Activated CD8-positive, alpha-beta memory T cell treated with anti-CD3 and anti-CD28 coated beads, Interleukin-2, amount 50 U/mL, for 48 hours (primary cell): Measurements from ENCODE around the gene DGKD.
"Not testable (repeated sequence)": the region's sequence is repeated elsewhere in the genome, so short reads cannot be mapped to it uniquely, and the experiment has no call there.

Experiments
- DNase-seq: peaks from one replicate; pipeline ENCODE4 v3.0.0-alpha.2; 2020

DGKD gene

DNA sequence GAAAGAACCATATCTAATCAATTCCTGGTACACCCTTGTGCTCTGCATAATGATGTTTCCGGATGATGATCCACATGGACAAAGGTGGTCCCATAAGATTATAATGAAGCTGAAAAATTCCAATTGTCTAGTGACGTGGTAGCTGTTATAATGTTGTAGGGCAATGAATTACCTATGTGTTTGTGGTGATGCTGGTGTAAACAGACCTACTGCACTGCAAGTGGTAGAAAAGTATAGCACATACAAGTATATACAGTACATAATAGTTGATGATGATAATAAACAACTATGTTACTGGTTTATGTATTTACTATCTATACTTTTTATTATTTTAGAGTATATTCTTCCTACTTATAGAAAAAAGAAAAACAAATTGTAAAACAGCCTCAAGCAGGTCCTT lies 8.4 kb downstream of the DGKD start:
- no peak for DNase-seq

DNA sequence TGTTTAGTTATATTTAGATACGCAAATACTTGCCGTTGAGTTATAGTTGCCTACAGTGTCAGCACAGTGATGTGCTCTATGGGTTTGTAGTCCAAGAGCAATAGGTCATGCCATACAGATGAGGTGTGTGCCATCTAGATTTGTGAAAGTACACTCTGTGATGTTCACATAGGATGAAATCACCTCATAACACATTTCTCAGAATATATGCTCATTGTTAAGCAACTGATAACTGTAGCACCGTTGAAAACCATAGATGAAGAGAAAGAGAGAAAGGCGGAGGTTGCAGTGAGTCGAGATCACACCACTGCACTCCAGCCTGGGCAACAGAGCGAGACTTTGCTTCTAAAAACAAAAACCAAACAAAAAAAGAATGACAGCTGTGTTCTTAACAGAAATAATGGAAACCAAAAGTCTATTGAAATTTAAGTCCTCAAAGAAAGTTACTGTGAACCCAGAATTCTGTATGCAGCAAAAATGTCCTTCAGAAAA lies 9.5 kb downstream of the DGKD start:
- no peak for DNase-seq

DNA sequence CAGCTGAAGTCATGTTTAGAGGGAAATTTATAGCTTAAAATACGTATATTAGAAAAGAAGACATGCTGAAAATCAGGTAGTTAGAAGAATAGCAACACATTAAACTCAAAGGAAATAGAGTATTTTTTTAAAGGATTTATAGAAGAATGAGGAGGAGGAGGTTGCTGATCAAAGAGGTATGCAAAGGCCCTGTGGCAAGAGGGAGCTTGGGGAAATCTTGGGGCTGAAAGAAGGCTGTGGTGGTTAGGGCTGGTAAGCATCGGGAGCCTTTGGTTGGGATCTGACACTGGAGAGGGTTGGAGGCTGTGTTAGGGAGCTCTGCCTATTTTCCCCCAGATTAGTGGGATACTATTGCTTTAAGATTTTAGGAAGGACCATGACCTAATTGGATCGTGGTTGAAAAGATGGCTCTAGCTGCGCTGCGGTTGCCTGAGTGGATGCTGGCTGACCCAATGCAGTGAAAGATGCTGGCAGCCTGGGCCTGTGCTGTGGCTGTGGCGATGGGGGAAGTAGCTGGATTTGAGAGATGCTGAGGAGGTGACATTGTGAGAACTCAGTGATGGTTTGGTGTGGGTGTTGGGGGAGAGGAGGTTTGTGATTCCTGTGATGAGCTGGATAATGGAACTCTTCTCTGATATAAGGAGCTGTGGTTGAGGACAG lies 11.7 kb downstream of the DGKD start:
- no peak for DNase-seq

DNA sequence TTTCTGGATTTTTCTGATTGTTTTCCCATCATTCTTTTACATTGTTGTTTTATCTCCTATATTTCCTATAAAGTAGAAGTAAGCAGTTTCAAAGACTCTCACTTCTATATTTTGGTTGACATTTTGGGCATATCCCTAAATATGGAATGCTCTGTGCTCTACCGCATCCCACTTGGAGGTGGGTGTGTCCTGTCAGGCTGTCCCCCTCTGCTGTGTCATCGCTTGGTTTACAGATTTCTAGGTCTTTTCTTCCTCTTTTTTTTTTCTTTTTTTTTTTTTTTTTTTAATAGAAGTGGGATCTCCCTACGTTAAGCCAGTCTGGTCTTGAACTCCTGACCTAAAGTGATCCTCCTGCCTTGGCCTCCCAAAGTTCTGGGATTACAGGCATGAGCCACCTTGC lies 13.3 kb downstream of the DGKD start:
- no peak for DNase-seq

DNA sequence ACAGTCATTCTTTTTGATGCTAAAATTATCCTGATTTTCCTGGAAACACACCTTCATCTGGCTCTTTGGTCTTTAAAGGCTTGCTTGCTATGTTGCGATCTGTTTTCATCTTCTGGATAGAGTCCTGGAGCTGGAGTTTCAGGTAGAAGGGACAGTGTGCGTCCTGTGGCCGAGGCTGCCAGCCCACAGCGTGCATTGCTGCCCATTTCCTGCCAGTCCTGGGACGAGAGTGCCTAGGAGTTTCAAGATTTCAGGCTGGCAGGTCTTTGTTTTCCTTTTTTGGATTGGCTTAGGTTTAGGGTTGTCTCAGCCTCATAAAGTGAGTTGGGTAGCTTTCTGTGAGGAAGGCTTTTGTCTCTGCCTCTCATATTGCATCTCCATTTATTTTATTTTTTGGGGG lies 14.5 kb downstream of the DGKD start:
- DNase-seq, result no peak

DNA sequence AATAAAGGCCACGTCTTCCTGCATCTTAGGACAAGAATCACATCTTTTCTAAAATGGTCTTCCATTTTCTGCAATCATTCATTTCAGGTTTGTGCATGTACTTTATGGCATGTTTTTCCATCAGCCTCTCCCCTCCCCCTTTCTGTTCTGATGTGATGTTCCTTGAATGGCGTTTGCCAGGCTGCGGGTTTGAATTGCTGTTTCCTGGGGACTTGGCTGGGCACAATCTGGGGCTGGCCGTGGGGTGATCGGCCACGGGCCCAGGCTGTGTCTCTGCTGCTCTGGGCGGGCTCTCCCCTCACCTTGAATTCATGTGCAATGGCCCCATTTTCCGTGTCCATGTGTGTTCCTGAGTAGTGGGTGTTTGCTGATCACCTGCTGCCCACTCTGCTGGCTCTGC lies 15.2 kb downstream of the DGKD start:
- no peak for DNase-seq

DNA sequence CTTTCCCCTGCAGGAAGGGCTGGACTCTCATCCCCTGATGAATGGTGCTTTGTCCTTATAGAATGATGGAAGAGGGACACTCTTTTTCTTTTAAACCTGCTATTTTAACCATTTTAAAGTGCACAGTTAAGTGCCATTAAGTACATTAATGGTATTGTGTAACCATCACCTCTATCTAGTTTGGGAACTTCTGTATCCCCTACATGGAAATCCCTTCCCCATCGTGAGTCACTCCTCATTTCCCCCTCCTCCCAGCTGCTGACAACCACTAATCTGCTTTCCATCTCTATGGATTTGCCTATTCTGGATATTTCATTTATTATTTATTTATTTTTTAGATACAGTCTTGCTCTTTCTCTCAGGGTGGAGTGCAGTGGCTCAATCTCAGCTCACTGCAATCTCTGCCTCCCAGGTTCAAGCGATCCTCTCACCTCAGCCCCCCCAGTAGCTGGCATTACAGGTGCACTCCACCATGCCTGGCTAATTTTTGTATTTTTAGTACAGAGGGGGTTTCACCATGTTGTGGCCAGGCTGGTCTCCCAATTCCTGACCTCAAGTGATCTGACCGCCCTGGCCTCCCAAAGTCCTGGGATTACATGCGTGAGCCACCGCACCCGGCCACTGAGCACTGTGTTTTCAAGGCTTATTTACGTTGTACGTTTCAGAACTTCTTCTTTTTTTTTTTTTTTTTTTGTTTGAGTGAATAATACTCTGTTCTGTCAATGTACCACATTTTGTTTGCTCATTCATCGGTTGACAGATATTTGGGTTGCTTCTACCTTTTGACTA lies 15.8 kb downstream of the DGKD start:
- no peak for DNase-seq

DNA sequence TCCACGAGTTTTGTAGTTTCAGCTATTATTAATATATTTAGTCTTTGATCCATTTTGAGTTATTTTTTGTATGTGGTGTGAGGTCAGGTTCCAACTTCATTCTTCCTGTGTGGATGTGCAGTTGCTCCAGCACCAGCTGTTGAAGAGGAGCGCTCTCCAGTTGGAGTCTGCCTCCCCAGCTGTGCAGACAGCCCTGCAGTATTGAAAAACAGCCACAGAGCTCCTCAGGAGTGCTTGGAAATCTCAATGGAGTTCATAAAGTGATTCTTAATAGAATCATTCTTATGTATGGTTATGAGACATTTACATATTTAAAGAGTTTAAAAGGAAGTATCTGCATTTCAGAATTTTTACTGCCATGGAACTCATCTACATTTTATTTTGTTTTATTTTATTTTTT lies 17.3 kb downstream of the DGKD start:
- no peak for DNase-seq

DNA sequence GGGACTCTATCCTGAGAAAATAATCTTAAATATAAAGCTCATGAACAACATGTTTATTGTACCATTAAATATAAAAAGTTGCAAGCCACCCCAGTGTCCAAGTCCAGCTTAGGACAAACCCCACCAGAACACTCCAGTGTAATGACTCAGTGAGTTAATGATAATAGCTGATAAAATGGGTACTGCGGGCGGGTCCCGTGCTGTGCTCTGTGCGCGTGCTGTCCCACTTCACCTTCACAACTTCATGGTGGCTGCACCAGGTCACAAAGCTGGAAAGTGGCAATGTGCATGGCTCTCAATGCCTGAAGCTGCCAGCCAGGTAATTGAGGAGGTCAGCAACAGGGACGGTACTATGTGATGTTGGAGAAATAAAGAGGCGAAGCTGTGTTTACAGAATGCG lies 18.6 kb downstream of the DGKD start:
- no peak for DNase-seq

DNA sequence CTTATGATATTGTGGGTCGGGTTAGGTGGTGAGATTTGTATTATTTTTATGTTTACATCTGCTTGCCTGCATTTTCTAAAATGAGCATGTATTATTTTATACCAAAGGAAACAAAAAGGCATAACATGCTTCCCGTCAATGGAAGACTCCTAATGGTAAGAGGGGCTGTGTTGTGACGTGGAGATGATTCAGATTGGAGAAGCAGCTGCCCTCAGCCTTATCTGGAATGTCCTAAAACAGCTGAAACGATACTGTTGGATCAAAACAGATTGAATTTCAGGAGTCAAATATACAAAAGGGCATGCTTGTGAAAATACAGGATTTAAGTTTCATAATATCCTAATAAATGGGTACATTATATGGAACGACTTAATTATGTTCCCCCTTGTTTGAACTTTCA lies 19.0 kb downstream of the DGKD start:
- DNase-seq, result no peak

DNA sequence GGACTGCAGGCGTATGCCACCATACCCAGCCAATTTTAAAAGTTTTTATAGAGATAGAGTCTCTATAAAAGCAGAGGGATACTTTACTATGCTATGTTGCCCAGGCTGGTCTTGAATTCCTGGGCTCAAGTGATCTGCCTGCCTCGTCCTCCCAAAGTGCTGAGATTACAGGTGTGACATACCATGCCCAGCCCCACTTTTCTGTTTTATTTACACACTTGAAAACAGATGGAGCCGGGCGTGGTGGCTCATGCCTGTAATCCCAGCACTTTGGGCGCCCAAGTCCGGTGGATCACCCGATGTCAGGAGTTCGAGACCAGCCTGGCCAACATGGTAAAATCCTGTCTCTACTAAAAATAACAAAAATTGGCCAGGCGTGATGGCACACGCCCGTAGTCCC lies 20.5 kb downstream of the DGKD start:
- DNase-seq, result not testable (repeated sequence)

DNA sequence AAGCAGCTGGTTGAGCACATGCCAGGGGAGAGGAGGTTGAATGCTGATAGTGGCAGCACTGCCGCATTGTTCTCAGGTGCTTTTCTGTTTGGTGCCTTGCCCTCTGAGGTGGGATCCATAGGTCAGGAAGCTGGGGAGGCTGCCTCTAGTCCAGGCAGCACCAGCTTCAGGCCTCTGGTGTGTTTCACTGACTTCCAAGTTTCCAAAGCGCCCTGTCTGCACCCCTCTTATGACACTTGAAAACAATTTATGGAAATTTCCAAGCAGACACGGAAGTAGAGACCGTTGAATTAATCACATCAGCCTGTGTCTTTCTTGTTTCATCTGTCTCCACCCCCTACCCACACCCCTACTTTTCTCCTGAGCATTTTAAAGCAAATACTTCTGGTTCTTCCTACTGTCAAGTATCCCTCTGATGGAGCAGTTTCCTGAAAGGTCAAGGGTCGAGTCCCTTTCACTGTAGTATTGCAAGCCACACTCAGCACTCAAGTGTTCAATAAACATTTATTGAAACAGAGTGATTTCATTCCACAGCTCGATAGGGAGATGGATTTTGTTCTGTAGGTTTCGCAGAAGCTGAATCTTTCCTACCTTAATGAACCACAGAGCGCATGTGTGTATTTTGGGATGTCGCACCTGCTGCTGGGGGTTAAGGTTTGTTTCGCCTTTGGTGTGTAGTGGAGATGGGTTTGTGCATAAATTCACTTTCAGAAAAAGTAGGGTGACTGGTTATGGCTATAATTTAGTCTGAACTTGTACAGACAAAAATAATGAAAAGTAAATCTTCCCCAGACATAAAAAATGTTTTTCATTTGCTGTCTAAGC lies 21.4 kb downstream of the DGKD start:
- DNase-seq, result no peak

DNA sequence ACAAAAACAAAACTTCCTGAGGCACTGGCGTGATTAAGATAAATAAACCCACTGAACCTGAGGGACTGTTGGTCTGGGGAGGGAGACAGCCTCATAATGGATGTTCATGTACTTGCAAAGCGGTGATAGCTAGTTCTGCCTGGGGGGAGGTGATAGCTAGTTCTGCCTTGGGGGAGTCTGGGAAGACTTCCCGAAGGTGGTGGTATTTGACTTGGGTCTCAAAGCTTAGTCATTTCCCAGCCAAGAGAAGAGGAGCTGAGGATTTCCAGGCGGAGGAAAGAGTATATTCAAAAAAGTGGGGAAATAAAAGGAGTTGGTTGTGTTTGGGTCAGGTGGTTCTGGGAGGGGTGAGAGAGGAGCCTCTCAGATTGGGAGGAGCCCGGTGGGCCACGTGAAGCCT lies 24.7 kb downstream of the DGKD start:
- no peak for DNase-seq

DNA sequence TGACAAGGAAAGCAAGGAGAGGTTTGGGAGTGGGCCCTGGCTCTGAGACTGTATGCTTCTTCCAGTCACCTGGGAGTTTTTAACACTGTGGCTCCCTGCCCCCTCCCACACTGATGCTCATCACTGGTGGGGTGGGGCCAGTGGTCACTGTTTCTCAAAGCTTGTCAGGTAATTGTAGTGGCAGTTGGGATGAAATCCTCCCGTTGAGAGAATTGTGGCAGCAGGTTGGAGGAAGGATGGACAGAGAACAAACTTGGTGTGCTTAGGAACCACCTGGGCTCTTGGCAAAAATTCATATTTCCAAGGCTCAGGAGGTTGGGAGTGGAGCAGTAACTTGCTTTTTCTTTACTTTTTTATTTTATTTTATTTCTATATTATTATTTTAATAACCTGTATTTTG lies 25.1 kb downstream of the DGKD start:
- DNase-seq, result no peak

DNA sequence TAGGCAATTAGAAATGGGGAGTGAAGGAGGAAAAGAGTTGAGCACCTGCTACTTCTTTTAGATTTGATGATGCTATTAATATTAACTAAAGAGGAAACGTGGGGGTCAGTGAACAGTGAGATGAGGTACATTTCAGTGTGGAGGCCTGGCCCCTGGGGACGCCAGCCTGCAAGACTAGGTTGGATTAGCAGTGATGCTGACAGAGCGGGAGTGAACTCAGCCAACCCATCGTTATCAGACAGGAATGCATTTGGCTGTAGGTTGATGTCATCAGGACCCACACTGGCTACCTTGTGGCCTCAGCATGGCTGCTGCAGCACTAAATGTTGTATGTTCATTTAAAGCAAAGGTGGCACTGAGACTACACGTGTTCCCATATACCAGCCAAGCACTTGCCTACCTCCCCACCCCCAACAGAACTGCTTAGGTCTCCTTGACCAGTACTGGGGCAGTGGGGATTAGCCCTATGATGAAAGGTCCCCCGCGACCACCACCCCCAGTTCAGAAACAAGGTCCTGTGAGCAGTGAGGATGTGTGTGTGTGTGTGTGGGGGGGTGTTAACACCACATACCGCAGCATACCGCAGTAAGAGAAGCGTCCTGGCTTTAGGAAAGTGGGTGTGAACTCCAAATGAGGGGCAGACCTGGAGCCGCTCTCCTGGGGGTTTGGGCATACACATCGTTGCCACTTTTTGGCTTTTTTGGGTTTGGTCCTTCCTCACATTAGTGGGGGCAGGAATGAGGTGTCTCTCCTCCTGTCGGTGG lies 26.0 kb downstream of the DGKD start:
- DNase-seq, result no peak

DNA sequence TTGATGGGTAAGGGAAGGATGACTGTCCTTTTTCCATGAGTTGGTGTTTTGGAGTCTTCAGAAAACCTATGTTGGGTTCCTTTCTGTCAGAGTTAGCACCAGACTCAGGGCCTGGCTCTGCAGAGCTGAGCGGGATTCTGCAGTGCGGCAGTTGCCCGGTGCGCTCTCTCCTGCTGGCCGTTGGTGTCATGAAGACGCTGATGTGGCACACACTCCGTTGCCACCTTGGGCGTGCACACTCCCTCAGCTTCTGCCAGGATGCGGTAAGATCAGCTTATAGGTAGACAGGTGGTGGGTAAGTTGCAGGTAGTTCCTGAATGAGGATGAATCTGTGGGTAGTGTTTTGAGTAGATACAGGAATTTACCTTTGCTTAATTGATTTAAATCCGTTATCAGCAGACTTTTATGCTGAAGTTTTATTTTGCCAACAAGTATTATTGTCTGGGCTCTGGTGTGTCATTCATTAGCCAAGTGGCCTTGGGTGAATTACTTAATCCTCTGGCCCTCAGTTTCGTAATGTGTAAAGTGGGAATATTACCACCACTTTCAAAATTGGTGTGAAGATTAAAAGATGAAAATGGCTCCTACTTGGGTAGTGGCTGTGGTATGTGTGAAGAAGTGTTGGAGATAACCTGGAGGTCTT lies 26.8 kb downstream of the DGKD start:
- no peak for DNase-seq

DNA sequence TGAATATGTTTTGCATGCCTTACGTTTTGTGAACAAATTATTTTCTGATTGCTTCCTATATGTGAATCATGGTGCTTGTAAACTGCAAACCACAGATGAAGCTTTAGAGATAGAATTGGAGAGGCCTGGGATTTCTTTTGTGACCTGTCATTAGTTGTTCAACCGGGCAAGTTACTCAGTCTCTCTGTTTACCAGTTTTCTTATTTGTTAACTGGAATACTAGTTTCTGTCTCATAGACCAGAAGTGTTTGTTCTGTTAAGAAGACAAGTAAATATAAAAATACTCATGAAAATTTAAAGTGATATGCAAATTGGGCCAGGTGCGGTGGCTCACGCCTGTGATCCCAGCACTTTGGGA lies 27.3 kb downstream of the DGKD start:
- no peak for DNase-seq

DNA sequence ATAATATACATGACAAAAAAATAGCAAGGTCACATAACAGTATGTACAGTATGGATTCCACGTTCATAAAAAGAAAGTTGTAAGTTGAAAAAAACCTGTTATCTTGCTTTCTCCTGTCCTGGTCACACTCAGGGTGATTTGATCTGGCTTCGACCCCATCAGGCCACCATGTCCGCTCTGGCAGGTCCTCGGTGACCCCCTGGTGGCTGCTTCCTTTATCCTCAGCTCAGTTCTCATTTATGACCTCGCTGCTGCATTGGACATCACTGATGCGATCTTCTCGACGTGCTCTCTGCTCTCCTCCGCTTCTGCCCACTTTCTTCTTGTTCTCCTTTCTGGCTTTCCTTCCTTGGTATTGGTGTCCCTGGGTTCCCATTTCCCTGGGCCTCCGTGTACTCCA lies 29.7 kb downstream of the DGKD start:
- no peak for DNase-seq

DNA sequence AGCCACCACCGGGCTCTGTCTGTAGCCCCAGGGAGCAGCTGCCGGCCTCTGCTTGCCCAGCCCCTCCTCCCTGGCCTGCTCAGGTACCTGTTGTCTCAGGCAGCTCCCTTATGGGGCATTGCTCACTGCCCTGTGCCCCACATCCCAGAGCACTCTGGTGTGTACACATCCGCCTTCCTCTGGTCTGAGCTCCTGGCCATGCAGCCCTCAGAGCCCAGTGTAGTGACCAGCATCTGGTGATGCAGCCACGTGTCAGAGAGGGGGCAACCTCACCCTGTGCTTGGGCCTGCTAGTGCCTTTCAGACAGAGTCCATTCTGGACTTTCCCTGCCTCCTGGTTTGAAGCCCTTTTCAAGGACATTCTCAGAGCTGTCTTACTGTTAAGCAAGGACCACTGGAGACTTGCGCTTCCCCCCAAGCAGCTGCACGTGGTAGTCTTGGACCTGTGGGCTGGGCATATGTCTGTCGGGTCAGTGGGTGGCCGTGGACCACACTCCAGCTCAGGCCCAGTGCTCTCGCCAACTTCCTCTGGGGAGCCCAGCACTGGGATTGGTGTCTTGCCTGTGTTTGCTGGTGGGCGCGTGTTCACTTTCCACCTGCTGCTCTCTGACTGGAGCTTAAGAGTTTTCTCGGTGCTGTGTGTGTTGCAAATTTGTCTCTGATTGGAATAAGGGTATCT lies 30.7 kb downstream of the DGKD start:
- DNase-seq, result peak; percentile 65

DNA sequence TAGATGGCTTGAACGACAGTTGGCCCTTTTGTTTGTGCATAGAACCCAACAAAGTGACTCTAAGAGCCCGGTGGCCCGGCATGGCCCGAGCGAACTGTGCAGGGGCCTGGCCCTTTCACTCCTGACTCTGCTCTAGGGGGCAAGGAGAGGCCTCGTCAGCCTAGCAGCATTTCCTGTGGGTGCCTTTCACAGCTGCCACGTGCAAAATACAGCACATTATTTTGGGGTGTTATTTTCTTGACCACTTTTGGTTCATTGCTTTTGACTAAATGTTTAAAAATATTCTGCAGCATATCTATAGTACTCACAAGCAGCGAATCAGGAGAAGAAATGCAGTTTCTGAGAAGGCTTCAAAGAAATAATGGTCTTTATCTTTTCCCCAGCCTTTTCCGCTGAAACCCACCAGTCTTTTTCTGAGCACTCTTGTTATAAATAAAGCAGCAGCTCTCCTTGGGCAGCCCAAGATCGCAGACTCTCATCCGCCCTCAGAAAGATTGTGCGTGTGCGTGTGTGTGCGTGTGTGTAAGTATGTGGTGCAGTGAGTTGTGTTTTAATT lies 31.3 kb downstream of the DGKD start:
- DNase-seq, result peak; percentile 78

DNA sequence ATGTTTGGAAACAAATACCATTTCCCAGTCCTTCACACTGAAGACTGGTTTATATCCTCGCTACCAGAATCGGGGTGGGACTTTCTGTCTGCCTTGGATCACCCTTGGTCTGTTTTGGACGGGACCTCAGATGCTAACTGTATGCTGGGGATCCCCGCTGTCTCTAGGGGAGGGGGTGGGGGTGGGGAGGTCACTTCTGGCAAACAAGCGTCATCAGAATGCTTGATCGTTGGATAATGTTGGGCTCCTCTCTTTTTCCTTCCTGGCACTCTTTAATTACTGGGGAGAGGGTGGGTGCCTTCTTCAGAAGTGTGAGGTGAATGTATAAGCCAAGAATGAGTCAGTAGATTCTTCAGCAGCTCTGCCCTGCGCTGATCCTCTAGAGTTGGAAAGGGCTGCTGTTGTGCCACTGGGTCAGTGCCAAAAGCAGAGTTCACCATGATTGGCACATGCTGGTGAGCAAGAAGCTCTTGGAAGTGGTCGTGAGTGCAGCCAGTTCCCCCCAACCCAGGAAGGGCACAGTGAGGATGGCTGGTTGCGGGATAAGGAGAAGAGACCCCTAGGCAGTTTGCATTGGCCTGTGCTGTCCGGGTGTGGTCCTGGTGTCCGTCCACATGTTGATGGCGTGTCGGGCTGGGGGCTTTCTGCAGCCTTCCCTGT lies 32.2 kb downstream of the DGKD start:
- peak; percentile 68 for DNase-seq
